Hepatic stellate cell (primary cell): ENCODE results near the gene SYF2.

Source experiments
- DNase-seq: peaks from one replicate; pipeline ENCODE4 v3.0.0; 2011; ENCODE audit warnings: low spot score

SYF2 gene

GRCh38 chr1:25184001-25184762, 48.1 kb downstream of the SYF2 start:
- DNase-seq: no peak

- no peak for DNase-seq
These were observed 48.9 kb downstream of the SYF2 start for GRCh38 chr1:25183126-25183980.

DNA sequence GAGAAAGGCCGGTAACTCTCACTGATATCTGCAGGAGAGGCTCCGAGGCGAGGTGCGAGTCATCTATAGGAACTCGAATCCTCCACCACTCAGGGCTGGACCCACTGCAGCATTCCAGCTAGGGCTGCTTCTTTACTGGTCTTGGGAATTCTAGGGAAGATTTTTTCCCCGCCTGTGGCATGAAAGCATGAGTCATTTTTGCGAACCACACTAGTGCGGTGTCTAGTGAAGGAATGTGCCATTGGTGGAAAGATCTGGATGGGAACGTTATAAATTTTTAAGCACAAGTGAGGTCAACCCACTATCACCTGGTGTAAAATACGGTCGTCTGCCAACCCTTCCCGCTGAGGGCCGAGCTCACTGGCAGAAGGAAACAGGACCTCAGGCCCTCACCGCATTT, 49.7 kb downstream of the SYF2 start:
- no peak for DNase-seq

DNA sequence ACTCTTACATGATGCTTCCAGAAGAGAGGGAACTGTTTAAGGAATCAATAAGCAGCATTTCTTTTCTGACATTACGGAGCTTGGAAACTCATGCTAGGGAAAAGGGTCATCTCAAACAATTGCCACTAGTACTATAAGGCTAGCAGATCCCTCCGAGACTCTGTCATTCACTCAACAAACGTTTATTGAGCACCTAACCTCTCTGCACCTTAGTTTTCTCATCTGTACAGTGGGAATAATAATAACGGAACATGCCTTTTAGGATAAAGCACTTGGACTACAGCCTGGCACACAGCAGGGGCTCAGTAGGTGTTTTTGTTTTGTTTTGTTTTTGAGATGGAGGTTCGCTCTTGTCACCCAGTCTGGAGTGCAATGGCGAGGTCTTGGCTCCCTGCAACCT, 51.3 kb downstream of the SYF2 start:
- no peak for DNase-seq

- DNase-seq: no peak
These were observed 53.3 kb downstream of the SYF2 start for GRCh38 chr1:25178917-25179561.

DNA sequence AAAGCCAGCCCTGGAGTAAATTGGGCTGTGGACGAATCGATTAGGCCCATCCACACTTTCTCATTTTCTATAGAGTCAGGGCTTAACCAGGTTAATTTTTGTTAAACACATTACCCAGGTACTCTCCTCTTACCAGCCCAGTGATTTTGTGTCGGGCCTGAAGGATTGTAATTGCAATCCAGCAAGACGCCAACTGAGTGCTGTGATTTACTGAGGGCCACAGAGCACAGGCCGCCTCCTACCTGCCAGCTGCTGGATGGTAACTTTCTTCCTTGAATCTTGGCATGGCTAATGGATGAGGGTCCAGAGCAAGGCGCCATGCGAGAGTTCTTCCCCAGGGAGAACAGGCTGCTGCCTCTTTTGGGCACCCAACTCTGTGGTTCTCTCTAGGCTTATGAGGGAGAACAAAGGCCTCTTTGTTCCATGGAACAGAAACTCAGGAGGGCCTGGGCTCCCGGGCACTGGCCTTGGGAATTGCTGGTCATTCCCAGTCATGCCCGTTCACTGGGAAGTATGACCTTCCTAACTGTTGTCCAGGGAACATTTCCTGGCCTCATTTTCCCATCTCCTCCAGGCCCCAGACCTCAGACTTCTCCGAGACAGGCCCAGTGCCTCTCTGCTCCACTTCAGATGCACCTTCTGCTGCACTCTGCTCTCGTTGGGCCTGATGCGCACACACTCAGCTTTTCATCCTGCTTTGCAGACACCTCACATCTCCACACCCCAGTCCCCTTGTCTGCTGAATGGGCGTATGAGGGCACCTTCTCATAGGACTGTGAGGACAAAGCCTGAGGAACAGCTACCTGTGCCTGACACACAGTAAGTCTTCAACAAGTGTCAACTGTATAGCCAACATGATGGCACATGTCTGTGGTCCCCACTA, 57.3 kb downstream of the SYF2 start:
- DNase-seq: no peak

DNA sequence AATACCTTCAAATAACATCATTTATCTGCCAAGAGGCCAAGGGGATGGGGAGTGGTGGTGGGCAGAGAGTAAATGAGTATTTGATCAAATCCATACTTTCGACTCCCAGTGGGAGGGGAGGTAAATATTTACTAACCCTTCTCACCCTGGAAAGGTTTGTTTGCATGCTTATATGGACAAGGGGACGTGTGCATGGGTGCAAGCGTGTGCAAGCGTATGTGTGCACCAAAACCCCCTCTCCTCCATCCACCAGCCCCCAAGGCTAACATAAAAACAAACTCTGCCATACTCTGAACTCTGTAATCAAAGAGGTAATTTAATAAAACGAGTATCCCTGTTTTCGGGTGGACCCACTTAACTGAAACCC, 58.0 kb downstream of the SYF2 start:
- DNase-seq: no peak

- no peak for DNase-seq
These were observed 58.4 kb downstream of the SYF2 start for GRCh38 chr1:25173809-25174340.
